Activated CD8-positive, alpha-beta memory T cell treated with anti-CD3 and anti-CD28 coated beads, Interleukin-2, amount 10 ng/mL, durations not matched to agents 7 days and 5 days (primary cell): ENCODE measurements around the gene ZDHHC5. TPM values are rescaled to one million over a fixed set of nuclear protein-coding genes. Genes with fewer than 3 reads are reported as not detected.
A peak's percentile ranks its signal among the peaks of the same experiment; 100 is the strongest.
"Not testable (repeated sequence)": the region's sequence is repeated elsewhere in the genome, so short reads cannot be mapped to it uniquely, and the experiment has no call there.

Source experiments
- ATAC-seq: fragments of 150-1000 bp; cut with Tn5 transposase; one replicate; pipeline ENCODE4 v1.10.0; 2021; ENCODE audit warnings: moderate library complexity
- CTCF ChIA-PET: fragments of 350-600 bp; sonication (Branson Sonifier 250); formaldehyde crosslinking; loops from one replicate; lab custom pipeline; 2021; ENCODE audit warnings: antibody characterized with exemption; lab: Charles Lee
- DNase-seq: peaks from one replicate; pipeline ENCODE4 v3.0.0-alpha.2; 2020
- H3K27ac Mint-ChIP-seq: one replicate; pipeline ENCODE4 v1.8.0; 2021; ENCODE audit warnings: mild to moderate bottlenecking, mixed read lengths
- H3K27me3 Mint-ChIP-seq: one replicate; pipeline ENCODE4 v1.8.0; 2021; ENCODE audit warnings: mixed read lengths
- H3K36me3 Mint-ChIP-seq: one replicate; pipeline ENCODE4 v1.8.0; 2021; ENCODE audit warnings: mild to moderate bottlenecking, mixed read lengths
- H3K4me1 Mint-ChIP-seq: one replicate; pipeline ENCODE4 v1.8.0; 2021; ENCODE audit warnings: mixed read lengths
- H3K4me3 Mint-ChIP-seq: one replicate; pipeline ENCODE4 v1.8.0; 2021; ENCODE audit warnings: mild to moderate bottlenecking, moderate library complexity, mixed read lengths
- H3K9me3 Mint-ChIP-seq: one replicate; pipeline ENCODE4 v1.8.0; 2022; ENCODE audit warnings: low read depth, mixed read lengths
- total RNA-seq, 2 experiments: library from RNA; stranded (reverse); gene quantifications; one replicate each; pipeline ENCODE4 v1.2.3, GENCODE V29; 2021

The ZDHHC5 gene
- total RNA-seq, 2 experiments from 2014 or later, result 74.5 to 75.9 TPM

DNA sequence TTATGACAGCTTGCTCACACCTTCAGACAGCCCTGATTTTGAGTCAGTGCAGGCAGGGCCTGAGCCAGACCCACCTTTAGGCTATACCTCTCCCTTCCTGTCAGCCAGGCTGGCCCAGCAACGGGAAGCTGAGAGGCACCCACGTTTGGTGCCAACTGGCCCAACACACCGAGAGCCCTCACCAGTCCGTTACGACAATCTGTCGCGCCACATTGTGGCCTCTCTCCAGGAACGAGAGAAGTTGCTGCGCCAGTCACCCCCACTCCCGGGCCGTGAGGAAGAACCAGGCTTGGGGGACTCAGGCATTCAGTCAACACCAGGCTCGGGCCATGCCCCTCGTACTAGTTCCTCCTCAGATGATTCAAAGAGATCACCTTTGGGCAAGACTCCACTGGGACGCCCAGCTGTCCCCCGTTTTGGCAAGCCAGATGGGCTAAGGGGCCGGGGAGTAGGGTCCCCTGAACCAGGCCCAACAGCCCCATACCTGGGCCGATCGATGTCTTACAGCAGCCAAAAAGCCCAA lies 31.0 kb downstream of the ZDHHC5 start:
- CTCF ChIA-PET, result interaction anchor here (0.9 to 1.7 kb wide), 2 partner anchors 11 to 101 kb away, joined by 3 to 4 read pairs; no protein-coding TSS in a partner anchor
- DNase-seq (no peak), ATAC-seq (peak; percentile 27)
- no peak overlapping the region for H3K27ac Mint-ChIP-seq
- no peaks in the 10 kb centered on the region for H3K4me1 Mint-ChIP-seq
- H3K27me3 Mint-ChIP-seq, result no peaks in the 10 kb centered on the region
- no peak overlapping the region for H3K4me3 Mint-ChIP-seq
- no peaks in the 10 kb centered on the region for H3K9me3 Mint-ChIP-seq
- peaks cover 43% of the 10 kb centered on the region for H3K36me3 Mint-ChIP-seq

DNA sequence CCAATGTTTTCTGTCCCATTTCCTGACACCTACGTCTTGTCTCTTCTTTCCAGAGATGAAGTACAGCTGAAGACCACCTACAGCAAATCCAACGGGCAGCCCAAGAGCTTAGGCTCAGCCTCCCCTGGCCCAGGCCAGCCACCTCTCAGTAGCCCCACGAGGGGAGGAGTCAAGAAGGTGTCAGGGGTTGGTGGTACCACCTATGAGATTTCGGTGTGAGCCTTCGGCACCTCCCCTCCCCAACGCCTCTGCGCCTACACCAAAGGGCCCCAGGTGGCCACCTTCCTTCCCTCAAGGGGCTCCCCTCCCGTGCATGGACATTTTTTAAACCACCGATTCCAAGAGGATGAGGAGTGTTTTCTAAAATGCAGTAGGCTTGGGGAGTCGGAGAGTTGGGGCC lies 31.9 kb downstream of the ZDHHC5 start:
- CTCF ChIA-PET, result interaction anchor here (0.9 kb wide), 1 partner anchor 12 kb away, joined by 3 read pairs; no protein-coding TSS in a partner anchor
- Mint-ChIP-seq H3K27me3 (no peaks in the 10 kb centered on the region), H3K36me3 (peaks cover 48% of the 10 kb centered on the region), H3K9me3 (no peaks in the 10 kb centered on the region), H3K27ac (no peak overlapping the region), H3K4me1 (no peaks in the 10 kb centered on the region), H3K4me3 (no peak overlapping the region)
- no peak for ATAC-seq
- no peak for DNase-seq

DNA sequence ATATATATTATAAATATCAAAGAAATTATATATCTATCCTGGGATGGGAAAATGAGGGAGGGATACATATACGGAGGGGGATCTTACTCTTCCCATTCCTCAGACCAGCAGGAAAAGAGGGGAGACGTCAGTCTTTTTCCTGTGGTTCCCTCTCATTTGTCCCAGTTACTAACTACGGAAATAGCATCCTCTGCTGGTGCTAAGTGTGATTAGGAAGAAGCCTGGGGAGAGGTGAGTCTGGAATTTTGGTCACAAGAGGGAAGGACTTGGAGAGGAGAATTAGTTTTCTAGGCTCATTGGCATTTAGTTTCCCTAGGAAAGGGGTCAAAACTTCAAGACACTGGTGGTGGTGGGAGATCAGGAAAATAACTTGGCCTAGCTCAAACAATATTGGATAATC lies 32.5 kb downstream of the ZDHHC5 start:
- H3K27ac Mint-ChIP-seq, result no peak overlapping the region
- no peaks in the 10 kb centered on the region for H3K9me3 Mint-ChIP-seq
- DNase-seq (no peak), ATAC-seq (no peak)
- peaks cover 47% of the 10 kb centered on the region for H3K36me3 Mint-ChIP-seq
- H3K27me3 Mint-ChIP-seq, result no peaks in the 10 kb centered on the region
- CTCF ChIA-PET, result no interaction called here
- no peak overlapping the region for H3K4me3 Mint-ChIP-seq
- H3K4me1 Mint-ChIP-seq, result no peaks in the 10 kb centered on the region

DNA sequence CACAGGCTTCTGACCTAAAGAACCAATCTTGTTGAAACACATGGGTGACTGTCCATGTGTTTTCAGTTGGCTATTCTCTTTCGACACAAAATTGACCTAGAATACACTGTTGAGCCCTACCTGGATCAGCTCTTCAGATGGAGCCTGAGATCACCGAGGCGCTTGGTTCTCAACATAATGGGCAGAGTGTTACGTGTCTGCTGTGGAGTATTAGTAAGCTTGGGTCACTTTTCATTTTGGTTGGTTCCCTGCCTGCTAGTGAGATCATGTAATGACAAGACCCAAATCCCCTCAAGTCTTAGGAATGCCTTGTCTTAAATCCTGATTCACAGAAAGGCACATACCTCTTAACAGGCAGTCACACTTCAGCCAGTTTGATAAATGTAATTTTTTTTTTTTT lies 35.4 kb downstream of the ZDHHC5 start:
- DNase-seq (no peak), ATAC-seq (no peak)
- Mint-ChIP-seq H3K4me1 (peaks cover 6% of the 10 kb centered on the region), H3K9me3 (no peaks in the 10 kb centered on the region), H3K27me3 (no peaks in the 10 kb centered on the region), H3K36me3 (peaks cover 39% of the 10 kb centered on the region), H3K27ac (no peak overlapping the region), H3K4me3 (no peak overlapping the region)
- CTCF ChIA-PET, result interaction anchor here (0.9 to 3.9 kb wide), 2 partner anchors 97 to 111 kb away, joined by 3 to 16 read pairs; no protein-coding TSS in a partner anchor

DNA sequence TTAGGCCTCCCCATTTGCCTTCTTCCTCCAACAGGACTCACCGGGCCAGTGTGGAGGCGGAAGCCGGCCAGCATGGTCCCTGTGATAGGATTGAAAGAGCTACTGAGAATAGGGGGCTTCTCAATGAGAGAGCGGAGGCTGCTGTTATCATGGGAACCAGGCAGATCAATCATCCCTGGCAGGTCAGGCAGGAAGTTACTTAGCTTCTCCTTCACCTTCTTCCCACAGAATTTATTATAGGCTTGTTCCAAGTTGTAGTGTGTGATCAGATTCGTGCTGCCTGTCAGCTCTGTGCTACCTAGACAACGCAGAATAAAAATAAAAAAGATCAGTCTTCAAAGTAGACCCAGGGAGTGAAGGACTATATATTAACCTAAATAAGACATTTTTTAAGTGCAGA lies 37.0 kb downstream of the ZDHHC5 start:
- Mint-ChIP-seq H3K4me3 (no peak overlapping the region), H3K27me3 (no peaks in the 10 kb centered on the region), H3K4me1 (peaks cover 19% of the 10 kb centered on the region), H3K27ac (no peak overlapping the region), H3K36me3 (peaks cover 31% of the 10 kb centered on the region), H3K9me3 (no peaks in the 10 kb centered on the region)
- ATAC-seq, result no peak
- CTCF ChIA-PET, result interaction anchor here (0.7 to 3.9 kb wide), 2 partner anchors 9 to 96 kb away, joined by 4 to 16 read pairs; no protein-coding TSS in a partner anchor
- DNase-seq, result no peak

DNA sequence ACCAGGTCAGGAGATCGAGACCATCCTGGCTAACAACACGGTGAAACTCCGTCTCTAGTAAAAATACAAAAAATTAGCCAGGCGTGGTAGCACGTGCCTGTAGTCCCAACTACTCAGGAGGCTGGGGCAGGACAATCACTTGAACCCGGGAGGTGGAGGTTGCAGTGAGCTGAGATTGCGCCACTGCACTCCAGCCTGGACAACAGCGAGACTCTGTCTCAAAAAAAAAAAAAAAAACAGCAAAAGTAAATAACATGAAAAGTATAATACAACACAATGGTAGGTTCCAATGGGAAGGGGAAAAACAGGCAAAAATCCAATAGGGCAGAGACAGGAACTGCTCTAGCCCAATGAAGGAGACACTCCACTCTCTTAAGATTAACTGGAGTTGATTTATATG lies 37.5 kb downstream of the ZDHHC5 start:
- H3K4me3 Mint-ChIP-seq, DNase-seq, ATAC-seq, H3K27ac Mint-ChIP-seq, H3K9me3 Mint-ChIP-seq, H3K27me3 Mint-ChIP-seq: not testable (repeated sequence)
- peaks cover 31% of the 10 kb centered on the region for H3K36me3 Mint-ChIP-seq
- CTCF ChIA-PET, result interaction anchor here (0.7 to 2.0 kb wide), 2 partner anchors 9 to 95 kb away, joined by 4 to 6 read pairs; no protein-coding TSS in a partner anchor
- H3K4me1 Mint-ChIP-seq, result peaks cover 23% of the 10 kb centered on the region

DNA sequence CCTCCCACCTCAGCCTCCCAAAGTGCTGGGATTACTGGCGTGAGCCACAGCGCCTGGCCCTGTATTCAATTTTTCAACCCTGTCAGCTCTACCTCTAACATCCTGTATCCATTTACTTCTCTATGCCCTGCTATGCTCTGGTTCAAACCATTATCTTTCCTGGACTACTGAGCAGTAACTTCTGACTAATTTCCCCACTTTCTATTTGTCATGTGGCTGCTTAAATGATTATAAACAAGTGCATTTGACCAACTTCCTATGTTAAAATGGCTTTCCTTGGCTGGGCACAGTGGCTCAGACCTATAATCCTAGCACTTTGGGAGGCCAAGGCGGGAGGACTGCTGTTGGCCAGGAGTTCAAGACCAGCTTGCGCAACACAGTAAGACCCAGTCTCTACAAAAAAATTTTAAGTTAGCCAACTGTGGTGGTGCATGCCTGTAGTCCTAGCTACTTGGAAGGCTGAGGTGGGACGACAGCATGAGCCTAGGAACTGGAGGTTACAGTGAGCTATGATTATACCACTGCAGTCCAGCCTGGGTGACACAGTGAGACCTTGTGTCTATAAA lies 42.0 kb downstream of the ZDHHC5 start:
- peaks cover 13% of the 10 kb centered on the region for H3K36me3 Mint-ChIP-seq
- no peaks in the 10 kb centered on the region for H3K27me3 Mint-ChIP-seq
- no peak overlapping the region for H3K4me3 Mint-ChIP-seq
- DNase-seq (no peak), ATAC-seq (no peak)
- peak overlapping the region; percentile 69 for H3K27ac Mint-ChIP-seq
- peaks cover 56% of the 10 kb centered on the region for H3K4me1 Mint-ChIP-seq
- H3K9me3 Mint-ChIP-seq, result no peaks in the 10 kb centered on the region
- CTCF ChIA-PET, result interaction anchor here (0.7 to 3.4 kb wide), 4 partner anchors 61 to 180 kb away, joined by 3 to 15 read pairs (median 3); no protein-coding TSS in a partner anchor

DNA sequence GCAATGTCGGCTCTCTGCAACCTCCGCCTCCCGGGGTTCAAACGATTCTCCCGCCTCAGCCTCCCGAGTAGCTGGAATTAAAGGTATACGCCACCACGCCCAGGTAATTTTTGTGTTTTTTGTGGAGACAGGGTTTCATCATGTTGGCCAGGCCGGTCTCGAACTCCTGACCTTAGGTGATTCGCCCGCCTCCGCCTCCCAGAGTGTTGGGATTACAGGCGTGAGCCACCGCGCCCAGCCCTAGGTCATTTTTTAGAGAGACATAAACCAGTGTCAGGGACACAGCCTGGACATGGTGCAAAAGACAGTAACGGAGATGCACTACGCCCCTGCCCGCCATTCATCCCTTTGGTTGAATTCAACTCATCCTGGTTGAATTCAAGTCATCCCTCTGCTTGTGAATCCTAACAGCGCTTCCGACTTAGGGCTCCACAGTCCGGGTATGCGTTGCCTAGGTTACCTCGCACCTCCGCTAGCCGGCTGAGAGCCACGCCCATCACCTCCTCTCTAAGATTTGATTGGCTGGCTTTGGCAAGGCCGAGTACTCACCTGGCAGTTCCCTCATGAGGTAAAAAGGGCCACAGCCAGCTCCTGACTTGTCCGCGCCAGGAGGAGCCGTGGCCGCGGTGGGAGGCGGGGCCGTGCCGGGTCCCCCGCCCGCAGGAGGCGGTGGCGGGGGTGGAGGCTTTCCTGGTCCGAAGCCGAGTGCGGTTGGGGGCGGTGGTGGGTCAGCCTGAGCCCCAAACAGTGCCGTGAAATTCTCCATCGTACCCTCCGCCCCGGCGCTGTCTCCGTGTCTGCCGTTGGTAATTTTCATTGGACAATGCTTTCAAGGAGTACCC lies 43.7 kb downstream of the ZDHHC5 start, which contains the start of gene MED19:
MED19 (minus strand) TSS at position 802 of the 842 bp plus-strand sequence; CDS start at position 766, 36 bp downstream.
- CTCF ChIA-PET, result interaction anchor here (1.0 to 2.4 kb wide), 9 partner anchors 12 to 254 kb away, joined by 3 to 17 read pairs (median 5); partner anchors contain the start of gene SELENOH
- peaks cover 12% of the 10 kb centered on the region for H3K36me3 Mint-ChIP-seq
- H3K9me3 Mint-ChIP-seq, result no peaks in the 10 kb centered on the region
- H3K27me3 Mint-ChIP-seq, result no peaks in the 10 kb centered on the region
- DNase-seq (peak; percentile 88), ATAC-seq (peak; percentile 41)
- peak within 1 kb of the TSS; percentile 99 for H3K4me3 Mint-ChIP-seq
- H3K4me1 Mint-ChIP-seq, result peaks cover 59% of the 10 kb centered on the region
- H3K27ac Mint-ChIP-seq, result peak within 1 kb of the TSS; percentile 91

DNA sequence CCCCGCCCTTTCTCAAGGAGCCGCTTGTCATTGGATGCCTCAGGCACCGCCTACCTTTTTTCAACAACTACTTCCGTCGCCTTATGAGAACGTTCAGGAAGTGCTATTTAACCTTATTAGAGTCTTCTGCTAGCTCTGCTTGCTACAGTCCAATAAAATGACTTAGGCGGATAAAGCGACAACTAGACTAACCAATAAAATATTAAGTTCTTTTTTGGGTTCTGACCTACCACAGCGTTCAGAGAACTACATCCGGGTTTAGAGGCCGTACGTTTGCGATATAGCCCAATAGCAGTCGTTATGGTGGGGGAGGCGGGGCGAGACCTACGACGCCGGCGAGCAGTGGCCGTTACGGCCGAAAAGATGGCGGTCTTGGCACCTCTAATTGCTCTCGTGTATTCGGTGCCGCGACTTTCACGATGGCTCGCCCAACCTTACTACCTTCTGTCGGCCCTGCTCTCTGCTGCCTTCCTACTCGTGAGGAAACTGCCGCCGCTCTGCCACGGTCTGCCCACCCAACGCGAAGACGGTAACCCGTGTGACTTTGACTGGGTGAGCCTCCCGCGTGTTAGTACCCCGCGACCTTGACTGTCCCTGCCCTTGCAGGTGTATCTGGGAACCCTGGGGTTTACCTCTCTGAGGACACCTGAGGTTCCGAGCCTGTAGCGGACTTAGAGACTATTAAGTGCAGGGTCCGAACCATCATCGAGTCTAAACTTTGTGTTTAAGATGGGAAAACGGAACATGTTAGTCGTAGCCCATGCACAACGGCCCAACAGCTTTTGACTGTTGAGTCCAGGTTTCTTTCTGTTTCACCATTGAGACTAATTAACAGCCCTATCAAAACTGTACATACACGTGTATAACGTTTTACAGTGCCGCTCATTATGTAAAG lies 44.6 kb downstream of the ZDHHC5 start, which contains the start of gene TMX2:
TMX2 (plus strand) TSS at position 338 of the 895 bp plus-strand sequence; CDS start at position 364, 26 bp downstream.
- no peaks in the 10 kb centered on the region for H3K9me3 Mint-ChIP-seq
- peak within 1 kb of the TSS; percentile 91 for H3K27ac Mint-ChIP-seq
- no peaks in the 10 kb centered on the region for H3K27me3 Mint-ChIP-seq
- H3K36me3 Mint-ChIP-seq, result peaks cover 12% of the 10 kb centered on the region
- H3K4me3 Mint-ChIP-seq, result peak within 1 kb of the TSS; percentile 99
- H3K4me1 Mint-ChIP-seq, result peaks cover 57% of the 10 kb centered on the region
- CTCF ChIA-PET, result interaction anchor here (1.0 to 2.4 kb wide), 9 partner anchors 11 to 255 kb away, joined by 3 to 17 read pairs (median 5); partner anchors contain the start of gene SELENOH
- ATAC-seq, result peak; percentile 92
- peak; percentile 95 for DNase-seq

DNA sequence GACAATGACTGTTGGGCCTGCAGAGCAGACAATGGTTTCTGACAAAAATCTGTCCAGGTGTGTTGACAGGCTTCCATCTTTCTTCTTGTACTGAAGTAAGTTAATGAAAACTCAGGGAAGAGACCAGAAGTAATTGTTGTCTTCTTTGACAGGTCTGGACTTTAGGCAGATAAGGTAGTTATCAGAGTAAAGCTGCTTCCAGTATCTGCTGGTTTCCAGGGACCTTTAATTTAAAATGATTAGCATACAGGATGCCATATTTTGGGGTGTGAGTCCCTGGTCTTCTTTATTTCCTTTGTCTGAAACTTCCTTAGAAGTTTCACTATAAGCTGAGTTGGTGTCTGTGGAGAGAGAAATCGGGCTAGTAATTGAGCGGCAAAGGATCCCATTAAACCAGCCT lies 45.9 kb downstream of the ZDHHC5 start:
- H3K4me3 Mint-ChIP-seq, result peak overlapping the region; percentile 99
- H3K27me3 Mint-ChIP-seq, result no peaks in the 10 kb centered on the region
- H3K27ac Mint-ChIP-seq, result peak overlapping the region; percentile 91
- peaks cover 49% of the 10 kb centered on the region for H3K4me1 Mint-ChIP-seq
- no peak for DNase-seq
- H3K9me3 Mint-ChIP-seq, result no peaks in the 10 kb centered on the region
- no peak for ATAC-seq
- peaks cover 11% of the 10 kb centered on the region for H3K36me3 Mint-ChIP-seq
- CTCF ChIA-PET, result interaction anchor here (0.6 to 1.6 kb wide), 4 partner anchors 9 to 87 kb away, joined by 3 to 15 read pairs (median 4); partner anchors contain the start of gene SELENOH

DNA sequence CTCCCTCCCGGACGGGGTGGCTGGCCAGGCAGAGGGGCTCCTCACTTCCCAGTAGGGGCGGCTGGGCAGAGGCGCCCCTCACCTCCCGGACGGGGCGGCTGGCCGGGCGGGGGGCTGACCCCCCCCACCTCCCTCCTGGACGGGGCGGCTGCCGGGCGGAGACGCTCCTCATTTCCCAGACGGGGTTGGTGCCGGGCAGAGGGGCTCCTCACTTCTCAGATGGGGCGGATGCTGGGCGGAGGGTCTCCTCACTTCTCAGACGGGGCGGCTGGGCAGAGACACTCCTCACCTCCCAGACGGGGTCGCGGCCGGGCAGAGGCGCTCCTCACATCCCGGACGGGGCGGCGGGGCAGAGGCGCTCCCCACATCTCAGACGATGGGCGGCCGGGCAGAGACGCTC lies 48.8 kb downstream of the ZDHHC5 start:
- H3K27ac Mint-ChIP-seq, DNase-seq, ATAC-seq, H3K4me3 Mint-ChIP-seq, H3K9me3 Mint-ChIP-seq, CTCF ChIA-PET, H3K27me3 Mint-ChIP-seq: not testable (repeated sequence)
- H3K36me3 Mint-ChIP-seq, result peaks cover 16% of the 10 kb centered on the region
- peaks cover 26% of the 10 kb centered on the region for H3K4me1 Mint-ChIP-seq

DNA sequence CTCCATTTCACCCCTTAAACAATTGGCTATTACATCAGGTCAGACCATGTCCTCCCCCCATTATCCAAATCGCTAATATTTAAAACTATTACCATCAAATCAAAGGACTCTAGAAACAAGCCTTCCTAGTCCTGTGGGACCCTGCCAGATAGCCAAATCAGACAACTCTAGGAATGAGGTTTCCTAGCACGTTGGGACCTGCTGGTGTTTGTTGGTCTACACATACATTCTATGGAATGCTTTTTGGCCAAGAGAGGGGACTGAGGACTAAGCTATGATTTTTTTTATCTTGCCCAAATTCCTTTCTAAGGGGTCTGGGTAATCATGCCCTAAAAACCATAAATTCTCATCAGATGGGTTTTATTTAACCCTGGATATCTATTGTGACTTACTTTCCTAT lies 59.3 kb downstream of the ZDHHC5 start:
- Mint-ChIP-seq H3K4me1 (peaks cover 15% of the 10 kb centered on the region), H3K27me3 (no peaks in the 10 kb centered on the region), H3K9me3 (no peaks in the 10 kb centered on the region), H3K36me3 (peaks cover 2% of the 10 kb centered on the region), H3K27ac (no peak overlapping the region), H3K4me3 (no peak overlapping the region)
- CTCF ChIA-PET, result interaction anchor here (1.4 to 3.0 kb wide), 2 partner anchors 74 to 83 kb away, joined by 3 to 7 read pairs; no protein-coding TSS in a partner anchor
- ATAC-seq, result no peak
- no peak for DNase-seq
